Measurements from ENCODE around the gene NYNRIN. TPM values are rescaled to one million over a fixed set of nuclear protein-coding genes. Genes with fewer than 3 reads are reported as not detected.

NYNRIN gene
- polyA plus RNA-seq, 1 donor from 2014 or later: 5.7 TPM

DNA sequence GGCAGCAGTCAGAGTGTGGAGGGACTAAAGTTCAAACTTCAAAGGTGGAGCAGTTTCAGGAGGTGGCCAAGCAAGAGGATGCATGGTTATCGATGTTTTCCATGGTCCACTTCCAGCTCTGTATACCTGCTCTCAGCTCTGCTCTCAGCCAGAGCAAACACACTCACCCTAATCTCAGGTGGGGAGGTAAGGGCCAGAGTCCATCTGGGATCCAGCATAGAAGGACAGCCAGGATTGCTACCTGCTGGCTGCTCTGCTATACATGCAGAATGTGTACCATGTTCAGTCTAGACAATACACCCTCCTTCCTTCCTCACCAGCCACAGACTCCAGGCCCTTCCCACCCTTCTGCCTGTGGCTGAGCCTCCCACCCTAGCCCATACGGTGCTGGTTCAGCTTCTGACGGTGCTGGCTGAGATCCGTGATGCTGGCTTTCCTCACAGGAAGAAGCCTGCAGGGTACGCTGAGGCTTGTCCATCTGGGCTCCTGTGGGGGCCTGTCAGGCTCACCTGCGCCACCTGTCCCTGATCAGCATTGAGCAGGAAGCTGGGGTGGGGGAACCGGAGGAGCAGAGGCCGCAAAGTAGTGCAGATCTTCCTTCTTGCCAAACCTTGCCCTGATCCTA is 28.2 kb downstream of the NYNRIN start:
- Histone ChIP-seq H3K27ac (ENCODE audit: low read length) (no peak overlapping the region), H3K4me3 (ENCODE audit: low read length) (no peak overlapping the region), H3K27me3 (ENCODE audit: insufficient read depth, low read depth, low read length) (peaks cover 9% of the 10 kb centered on the region), H4K20me1 (ENCODE audit: insufficient read depth) (no peaks in the 10 kb centered on the region), H3K9me3 (ENCODE audit: low read length) (no peaks in the 10 kb centered on the region), H3K79me2 (replicated peaks; ENCODE audit: insufficient read depth, low read length) (no peaks in the 10 kb centered on the region), H3K36me3 (ENCODE audit: insufficient read depth, low read length) (no peaks in the 10 kb centered on the region), H3K9me2 (ENCODE audit: insufficient read depth, low read length) (no peaks in the 10 kb centered on the region), H3F3A (ENCODE audit: insufficient read depth, low read length, poor library complexity, severe bottlenecking) (no peaks in the 10 kb centered on the region), H2AFZ (ENCODE audit: low read depth, low read length) (no peak overlapping the region), H3K9ac (ENCODE audit: low read length) (no peak overlapping the region), H3K4me2 (ENCODE audit: low read length) (no peak overlapping the region)
- no peak for TF ChIP-seq EZH2 (IDR thresholded peaks at IDR 0.05; ENCODE audit: borderline replicate concordance, insufficient read depth, low read length, poor library complexity, severe bottlenecking)
- no peak for TF ChIP-seq EP300 (conservative IDR thresholded peaks at IDR 0.05; ENCODE audit: poor library complexity, severe bottlenecking)
- no peak for TF ChIP-seq MXI1 (conservative IDR thresholded peaks at IDR 0.05; ENCODE audit: poor library complexity, severe bottlenecking)
- TF ChIP-seq POLR2AphosphoS5 (IDR thresholded peaks at IDR 0.05): no peak
- no peak for TF ChIP-seq SMC3 (conservative IDR thresholded peaks at IDR 0.05; ENCODE audit: poor library complexity)
- TF ChIP-seq, protein P1, sequence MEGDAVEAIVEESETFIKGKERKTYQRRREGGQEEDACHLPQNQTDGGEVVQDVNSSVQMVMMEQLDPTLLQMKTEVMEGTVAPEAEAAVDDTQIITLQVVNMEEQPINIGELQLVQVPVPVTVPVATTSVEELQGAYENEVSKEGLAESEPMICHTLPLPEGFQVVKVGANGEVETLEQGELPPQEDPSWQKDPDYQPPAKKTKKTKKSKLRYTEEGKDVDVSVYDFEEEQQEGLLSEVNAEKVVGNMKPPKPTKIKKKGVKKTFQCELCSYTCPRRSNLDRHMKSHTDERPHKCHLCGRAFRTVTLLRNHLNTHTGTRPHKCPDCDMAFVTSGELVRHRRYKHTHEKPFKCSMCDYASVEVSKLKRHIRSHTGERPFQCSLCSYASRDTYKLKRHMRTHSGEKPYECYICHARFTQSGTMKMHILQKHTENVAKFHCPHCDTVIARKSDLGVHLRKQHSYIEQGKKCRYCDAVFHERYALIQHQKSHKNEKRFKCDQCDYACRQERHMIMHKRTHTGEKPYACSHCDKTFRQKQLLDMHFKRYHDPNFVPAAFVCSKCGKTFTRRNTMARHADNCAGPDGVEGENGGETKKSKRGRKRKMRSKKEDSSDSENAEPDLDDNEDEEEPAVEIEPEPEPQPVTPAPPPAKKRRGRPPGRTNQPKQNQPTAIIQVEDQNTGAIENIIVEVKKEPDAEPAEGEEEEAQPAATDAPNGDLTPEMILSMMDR (IDR thresholded peaks at IDR 0.05; ENCODE audit: poor library complexity, severe bottlenecking): no peak
- TF ChIP-seq, protein P2, sequence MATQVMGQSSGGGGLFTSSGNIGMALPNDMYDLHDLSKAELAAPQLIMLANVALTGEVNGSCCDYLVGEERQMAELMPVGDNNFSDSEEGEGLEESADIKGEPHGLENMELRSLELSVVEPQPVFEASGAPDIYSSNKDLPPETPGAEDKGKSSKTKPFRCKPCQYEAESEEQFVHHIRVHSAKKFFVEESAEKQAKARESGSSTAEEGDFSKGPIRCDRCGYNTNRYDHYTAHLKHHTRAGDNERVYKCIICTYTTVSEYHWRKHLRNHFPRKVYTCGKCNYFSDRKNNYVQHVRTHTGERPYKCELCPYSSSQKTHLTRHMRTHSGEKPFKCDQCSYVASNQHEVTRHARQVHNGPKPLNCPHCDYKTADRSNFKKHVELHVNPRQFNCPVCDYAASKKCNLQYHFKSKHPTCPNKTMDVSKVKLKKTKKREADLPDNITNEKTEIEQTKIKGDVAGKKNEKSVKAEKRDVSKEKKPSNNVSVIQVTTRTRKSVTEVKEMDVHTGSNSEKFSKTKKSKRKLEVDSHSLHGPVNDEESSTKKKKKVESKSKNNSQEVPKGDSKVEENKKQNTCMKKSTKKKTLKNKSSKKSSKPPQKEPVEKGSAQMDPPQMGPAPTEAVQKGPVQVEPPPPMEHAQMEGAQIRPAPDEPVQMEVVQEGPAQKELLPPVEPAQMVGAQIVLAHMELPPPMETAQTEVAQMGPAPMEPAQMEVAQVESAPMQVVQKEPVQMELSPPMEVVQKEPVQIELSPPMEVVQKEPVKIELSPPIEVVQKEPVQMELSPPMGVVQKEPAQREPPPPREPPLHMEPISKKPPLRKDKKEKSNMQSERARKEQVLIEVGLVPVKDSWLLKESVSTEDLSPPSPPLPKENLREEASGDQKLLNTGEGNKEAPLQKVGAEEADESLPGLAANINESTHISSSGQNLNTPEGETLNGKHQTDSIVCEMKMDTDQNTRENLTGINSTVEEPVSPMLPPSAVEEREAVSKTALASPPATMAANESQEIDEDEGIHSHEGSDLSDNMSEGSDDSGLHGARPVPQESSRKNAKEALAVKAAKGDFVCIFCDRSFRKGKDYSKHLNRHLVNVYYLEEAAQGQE (IDR thresholded peaks at IDR 0.05; ENCODE audit: borderline replicate concordance): no peak
- TF ChIP-seq RAD21 (conservative IDR thresholded peaks at IDR 0.05): no peak

DNA sequence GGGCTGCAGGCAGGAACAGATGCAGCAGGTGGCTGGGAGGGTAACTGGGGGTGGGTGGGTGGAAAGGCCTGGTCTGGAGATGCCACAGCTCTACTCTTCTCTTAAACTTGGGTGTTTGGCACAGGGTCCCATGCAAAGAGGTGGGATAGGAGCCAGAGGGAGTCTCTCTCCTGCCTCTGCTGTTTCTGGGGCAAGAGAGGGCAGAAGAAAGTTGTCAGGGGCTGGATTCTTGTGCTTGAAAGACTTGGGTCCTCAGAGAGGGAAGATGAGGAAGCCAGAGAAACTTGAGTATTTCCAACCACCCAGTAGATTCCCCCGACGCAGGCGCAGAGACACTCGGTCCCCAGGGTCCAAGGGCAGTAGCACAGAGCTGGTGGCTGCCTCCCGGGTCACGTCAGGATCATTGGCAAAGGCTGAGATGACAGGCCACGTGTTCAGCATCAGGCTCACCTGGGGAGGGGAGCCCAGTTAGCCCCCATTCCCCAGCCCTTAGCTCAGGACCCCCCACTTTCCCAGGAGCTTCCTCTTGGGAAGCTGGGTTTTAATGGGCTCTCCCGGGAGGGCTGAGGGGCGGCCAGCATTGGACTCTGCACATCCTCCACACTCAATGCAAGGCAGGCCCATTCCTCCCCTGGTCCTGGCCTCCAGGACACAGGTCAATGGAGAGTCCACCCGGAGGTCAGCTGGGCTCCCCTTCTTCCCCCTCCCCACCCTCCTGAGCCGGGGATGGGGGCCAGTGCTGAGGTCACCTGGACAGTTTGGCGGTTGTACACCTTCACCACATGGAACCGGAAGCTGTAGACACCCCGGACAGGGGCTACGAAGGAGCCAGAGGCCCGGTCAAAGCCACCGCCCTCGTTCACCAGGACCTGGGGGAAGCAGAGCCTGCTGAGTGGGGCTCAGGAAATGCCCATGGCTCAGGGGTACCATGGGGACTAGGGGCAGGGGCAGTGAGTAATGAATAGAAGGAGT is 29.0 kb downstream of the NYNRIN start:
- no peak overlapping the region for H2AFZ ChIP-seq (ENCODE audit: low read depth, low read length)
- H3K27ac ChIP-seq (ENCODE audit: low read length): no peak overlapping the region
- H3K9ac ChIP-seq (ENCODE audit: low read length): no peak overlapping the region
- H3K27me3 ChIP-seq (ENCODE audit: insufficient read depth, low read depth, low read length): peaks cover 9% of the 10 kb centered on the region
- no peaks in the 10 kb centered on the region for H3K9me2 ChIP-seq (ENCODE audit: insufficient read depth, low read length)
- H3K9me3 ChIP-seq (ENCODE audit: low read length): no peaks in the 10 kb centered on the region
- no peaks in the 10 kb centered on the region for H3K36me3 ChIP-seq (ENCODE audit: insufficient read depth, low read length)
- H4K20me1 ChIP-seq (ENCODE audit: insufficient read depth): no peaks in the 10 kb centered on the region
- no peak overlapping the region for H3K4me2 ChIP-seq (ENCODE audit: low read length)
- H3F3A ChIP-seq (ENCODE audit: insufficient read depth, low read length, poor library complexity, severe bottlenecking): no peaks in the 10 kb centered on the region
- no peaks in the 10 kb centered on the region for H3K79me2 ChIP-seq (replicated peaks; ENCODE audit: insufficient read depth, low read length)
- TF ChIP-seq TAF1 (IDR thresholded peaks at IDR 0.05; ENCODE audit: low read depth) (no peak), EP300 (conservative IDR thresholded peaks at IDR 0.05; ENCODE audit: poor library complexity, severe bottlenecking) (no peak), EZH2 (IDR thresholded peaks at IDR 0.05; ENCODE audit: borderline replicate concordance, insufficient read depth, low read length, poor library complexity, severe bottlenecking) (no peak), SMC3 (conservative IDR thresholded peaks at IDR 0.05; ENCODE audit: poor library complexity) (no peak), MXI1 (conservative IDR thresholded peaks at IDR 0.05; ENCODE audit: poor library complexity, severe bottlenecking) (no peak), RAD21 (conservative IDR thresholded peaks at IDR 0.05) (no peak), POLR2AphosphoS5 (IDR thresholded peaks at IDR 0.05) (no peak)
- TF ChIP-seq, protein P1 (IDR thresholded peaks at IDR 0.05; ENCODE audit: poor library complexity, severe bottlenecking): no peak
- TF ChIP-seq, protein P2 (IDR thresholded peaks at IDR 0.05; ENCODE audit: borderline replicate concordance): no peak
- no peak overlapping the region for H3K4me3 ChIP-seq (ENCODE audit: low read length)

All from neural cell (in vitro differentiated cells).